ENCODE results near the gene TAOK3. TPM values are rescaled to one million over a fixed set of nuclear protein-coding genes. Genes with fewer than 3 reads are reported as not detected.

The TAOK3 gene
- total RNA-seq, 4 donors from 2014 or later = 34.6 to 44.9 (median 39.6) TPM

DNA sequence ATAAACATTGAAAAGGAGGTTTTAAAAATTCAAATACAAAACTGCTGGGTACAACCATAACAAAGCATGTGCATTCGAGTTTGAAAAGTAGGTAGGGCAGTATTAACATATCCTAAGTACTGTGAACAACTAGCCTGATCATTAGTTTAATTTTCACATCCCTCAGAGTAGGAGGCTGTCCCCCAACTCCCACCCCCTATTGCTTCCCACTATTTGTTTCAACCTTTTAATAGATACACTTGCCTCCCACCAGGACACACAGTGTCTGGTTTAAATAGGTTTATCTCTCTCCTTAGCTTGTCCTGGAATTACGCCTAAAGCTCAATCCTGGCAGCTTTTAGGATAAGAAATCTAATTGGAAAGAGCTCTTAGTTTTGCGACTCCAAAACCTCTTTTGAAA is 2.1 kb downstream of the TAOK3 start:
- Histone ChIP-seq H3K27ac (replicated peaks in 1 of 4) (peak overlapping the region in 3 of 4 donors; percentile 79 to 96 (median 94)), H3K9me3 (no peaks in the 10 kb centered on the region), H3K36me3 (no peaks in the 10 kb centered on the region), H3K4me3 (peak overlapping the region; percentile 84 to 95 (median 88)), H3K27me3 (no peaks in the 10 kb centered on the region), H3K4me1 (peaks cover 29 to 50% (median 44%) of the 10 kb centered on the region in 4 donors)
- TF ChIP-seq POLR2A (IDR thresholded peaks at IDR 0.05; ENCODE audit: low read depth) (no peak), POLR2AphosphoS5 (IDR thresholded peaks at IDR 0.05) (no peak), EP300 (IDR thresholded peaks at IDR 0.05) (no peak)
- TF ChIP-seq, protein P1, sequence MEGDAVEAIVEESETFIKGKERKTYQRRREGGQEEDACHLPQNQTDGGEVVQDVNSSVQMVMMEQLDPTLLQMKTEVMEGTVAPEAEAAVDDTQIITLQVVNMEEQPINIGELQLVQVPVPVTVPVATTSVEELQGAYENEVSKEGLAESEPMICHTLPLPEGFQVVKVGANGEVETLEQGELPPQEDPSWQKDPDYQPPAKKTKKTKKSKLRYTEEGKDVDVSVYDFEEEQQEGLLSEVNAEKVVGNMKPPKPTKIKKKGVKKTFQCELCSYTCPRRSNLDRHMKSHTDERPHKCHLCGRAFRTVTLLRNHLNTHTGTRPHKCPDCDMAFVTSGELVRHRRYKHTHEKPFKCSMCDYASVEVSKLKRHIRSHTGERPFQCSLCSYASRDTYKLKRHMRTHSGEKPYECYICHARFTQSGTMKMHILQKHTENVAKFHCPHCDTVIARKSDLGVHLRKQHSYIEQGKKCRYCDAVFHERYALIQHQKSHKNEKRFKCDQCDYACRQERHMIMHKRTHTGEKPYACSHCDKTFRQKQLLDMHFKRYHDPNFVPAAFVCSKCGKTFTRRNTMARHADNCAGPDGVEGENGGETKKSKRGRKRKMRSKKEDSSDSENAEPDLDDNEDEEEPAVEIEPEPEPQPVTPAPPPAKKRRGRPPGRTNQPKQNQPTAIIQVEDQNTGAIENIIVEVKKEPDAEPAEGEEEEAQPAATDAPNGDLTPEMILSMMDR (IDR thresholded peaks at IDR 0.05) = no peak
- 40% methylated on average over 3 of the region's 3 CpGs for WGBS
- intact Hi-C loops (cut with DNase I) = loop anchor here (5.0 kb wide), 1 partner anchor 308 kb away; the partner anchor contains the start of gene WSB2
- no peak for DNase-seq (ENCODE audit: extremely low spot score)

DNA sequence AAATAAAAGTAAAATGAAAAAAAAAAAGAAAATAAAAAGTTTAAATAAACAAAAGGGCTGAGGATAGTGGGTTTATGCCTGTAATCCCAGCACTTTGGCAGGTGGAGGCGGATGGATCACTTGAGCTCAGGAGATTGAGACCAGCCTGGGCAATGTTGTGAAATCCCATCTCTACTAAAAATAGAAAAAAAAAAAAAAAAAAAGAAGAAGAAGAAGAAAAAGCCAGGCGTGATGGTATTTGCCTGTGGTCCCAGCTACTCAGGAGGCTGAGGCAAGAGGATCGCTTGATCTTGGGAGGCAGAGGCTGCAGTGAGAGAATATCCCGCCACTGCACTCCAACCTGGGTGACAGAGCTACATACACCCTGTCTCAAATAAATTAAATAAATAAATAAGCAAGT is 3.9 kb downstream of the TAOK3 start:
- Histone ChIP-seq H3K4me3 (no peak overlapping the region), H3K27ac (replicated peaks in 1 of 4) (no peak overlapping the region), H3K36me3 (no peaks in the 10 kb centered on the region), H3K4me1 (peaks cover 18 to 32% (median 29%) of the 10 kb centered on the region in 4 donors), H3K27me3 (no peaks in the 10 kb centered on the region), H3K9me3 (no peaks in the 10 kb centered on the region)
- intact Hi-C loops (cut with DNase I) = no loop called here
- TF ChIP-seq POLR2A (IDR thresholded peaks at IDR 0.05; ENCODE audit: low read depth) (no peak), EP300 (IDR thresholded peaks at IDR 0.05) (no peak)
- TF ChIP-seq, protein P1 (IDR thresholded peaks at IDR 0.05) = no peak
- WGBS = 91% methylated on average over 4 of the region's 4 CpGs
- DNase-seq (ENCODE audit: extremely low spot score) = no peak

DNA sequence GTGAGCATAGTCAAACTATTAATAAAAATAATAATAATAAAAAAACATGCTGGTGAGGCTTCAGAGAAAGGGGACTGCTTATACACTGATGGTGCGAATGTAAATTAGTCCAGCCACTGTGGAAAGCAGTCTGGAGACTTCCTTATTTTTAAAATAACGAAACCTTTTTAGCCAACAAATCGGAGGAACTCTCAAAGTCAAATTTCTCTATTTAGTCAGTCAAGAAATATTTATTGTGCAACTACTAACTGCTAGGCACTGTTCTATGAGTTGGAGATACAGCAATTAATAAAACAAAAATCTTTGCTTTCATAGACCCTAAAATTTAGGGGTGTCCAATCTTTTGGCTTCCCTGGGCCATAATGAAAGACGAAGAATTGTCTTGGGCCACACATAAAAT is 10.8 kb downstream of the TAOK3 start:
- no peak for TF ChIP-seq EP300 (IDR thresholded peaks at IDR 0.05)
- no peak for TF ChIP-seq POLR2AphosphoS5 (IDR thresholded peaks at IDR 0.05)
- TF ChIP-seq, protein P1 (IDR thresholded peaks at IDR 0.05) = no peak
- TF ChIP-seq POLR2A (IDR thresholded peaks at IDR 0.05; ENCODE audit: low read depth) = no peak
- intact Hi-C loops (cut with DNase I) = no loop called here
- Histone ChIP-seq H3K4me1 (peaks cover 5 to 12% (median 10%) of the 10 kb centered on the region in 4 donors), H3K9me3 (no peaks in the 10 kb centered on the region), H3K27me3 (no peaks in the 10 kb centered on the region), H3K36me3 (no peaks in the 10 kb centered on the region), H3K27ac (replicated peaks in 1 of 4) (no peak overlapping the region), H3K4me3 (no peak overlapping the region)
- no peak for DNase-seq (ENCODE audit: extremely low spot score)
- WGBS = 89% methylated on average over 4 of the region's 4 CpGs

DNA sequence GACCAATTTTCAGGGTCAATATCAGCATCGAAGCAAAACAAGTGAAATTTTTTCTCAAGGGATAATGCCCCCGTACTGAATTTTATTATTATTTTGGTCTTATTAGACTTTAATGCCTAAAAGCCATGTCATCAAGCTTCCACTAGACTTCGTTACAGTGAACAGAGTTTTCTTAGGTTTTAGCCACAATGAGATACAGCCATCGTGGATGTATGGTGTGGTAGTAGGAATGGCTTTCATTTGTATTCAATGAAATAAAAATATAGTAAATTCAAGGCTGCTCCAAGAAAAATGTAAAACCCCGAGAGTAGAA is 11.7 kb downstream of the TAOK3 start:
- TF ChIP-seq POLR2A (IDR thresholded peaks at IDR 0.05; ENCODE audit: low read depth) (no peak), EP300 (IDR thresholded peaks at IDR 0.05) (no peak), POLR2AphosphoS5 (IDR thresholded peaks at IDR 0.05) (no peak)
- TF ChIP-seq, protein P1 (IDR thresholded peaks at IDR 0.05) = no peak
- DNase-seq (ENCODE audit: extremely low spot score) = no peak
- intact Hi-C loops (cut with DNase I) = no loop called here
- Histone ChIP-seq H3K4me1 (peaks cover 11 to 19% (median 17%) of the 10 kb centered on the region in 4 donors), H3K36me3 (no peaks in the 10 kb centered on the region), H3K4me3 (no peak overlapping the region), H3K27me3 (no peaks in the 10 kb centered on the region), H3K27ac (replicated peaks in 1 of 4) (no peak overlapping the region), H3K9me3 (no peaks in the 10 kb centered on the region)
- 81% methylated on average over 5 of the region's 5 CpGs for WGBS

DNA sequence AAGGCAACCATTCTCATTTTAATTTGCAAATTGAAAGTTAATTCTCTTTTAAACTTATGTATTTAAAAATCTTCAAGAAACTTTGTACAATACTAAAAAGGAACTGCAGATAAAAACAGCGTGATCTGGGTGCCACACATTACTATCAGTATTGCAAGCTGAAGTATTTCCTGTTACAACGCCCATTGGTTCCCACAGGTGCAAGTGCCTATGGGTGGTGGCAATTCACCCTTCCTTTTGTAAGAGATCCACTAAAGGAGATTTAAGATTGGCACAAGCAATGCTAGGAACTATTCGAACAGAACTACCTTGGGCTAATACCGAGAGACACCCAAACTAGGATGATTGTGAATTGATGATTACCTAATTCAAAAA is 13.2 kb downstream of the TAOK3 start:
- intact Hi-C loops (cut with DNase I) = no loop called here
- H3K4me3 ChIP-seq = no peak overlapping the region
- 91% methylated on average over 4 of the region's 4 CpGs for WGBS
- H3K4me1 ChIP-seq = peaks cover 11 to 23% (median 20%) of the 10 kb centered on the region in 4 donors
- H3K27me3 ChIP-seq = no peaks in the 10 kb centered on the region
- no peaks in the 10 kb centered on the region for H3K36me3 ChIP-seq
- DNase-seq (ENCODE audit: extremely low spot score) = no peak
- H3K9me3 ChIP-seq = no peaks in the 10 kb centered on the region
- H3K27ac ChIP-seq (replicated peaks in 1 of 4) = no peak overlapping the region
- TF ChIP-seq, protein P1 (IDR thresholded peaks at IDR 0.05) = no peak
- no peak for TF ChIP-seq EP300 (IDR thresholded peaks at IDR 0.05)
- TF ChIP-seq POLR2A (IDR thresholded peaks at IDR 0.05; ENCODE audit: low read depth) = no peak

Data from esophagus muscularis mucosa (tissue), 4 donors.